Measurements from ENCODE around the gene PRUNE1.

Gene PRUNE1

DNA sequence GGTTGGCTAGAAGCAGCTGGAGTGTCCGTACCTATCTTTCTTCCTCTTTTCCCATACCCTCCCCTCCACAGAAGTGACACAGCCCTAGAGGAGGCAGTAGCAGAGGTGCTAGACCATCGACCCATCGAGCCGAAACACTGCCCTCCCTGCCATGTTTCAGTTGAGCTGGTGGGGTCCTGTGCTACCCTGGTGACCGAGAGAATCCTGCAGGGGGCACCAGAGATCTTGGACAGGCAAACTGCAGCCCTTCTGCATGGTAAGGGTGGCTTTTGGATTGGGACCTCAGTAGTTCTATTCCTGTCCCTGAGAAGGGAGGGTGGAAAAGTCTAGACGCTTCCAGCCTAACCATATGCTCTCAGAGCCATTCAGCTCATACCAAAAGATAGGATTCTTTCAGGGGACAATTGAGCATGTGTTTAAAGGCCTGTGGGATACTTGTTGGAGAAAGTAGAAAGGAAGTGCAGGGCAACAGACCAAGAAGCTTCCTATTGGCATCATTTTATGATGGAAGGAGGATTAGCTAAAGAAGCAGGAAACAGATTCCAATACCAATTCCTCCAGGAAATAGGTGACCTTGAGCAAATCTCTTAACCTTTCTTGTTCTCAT is 16.4 kb downstream of the PRUNE1 start:
- H3K36me3 ChIP-seq (ENCODE audit: insufficient read depth, insufficient read length, low read length), result peaks cover 39% of the 10 kb centered on the region
- no peak overlapping the region for H3K9ac ChIP-seq (ENCODE audit: insufficient read length, low read depth)
- H3K4me3 ChIP-seq (ENCODE audit: insufficient read length, low read depth), result no peak overlapping the region
- no peak for TF ChIP-seq SUZ12 (IDR thresholded peaks at IDR 0.05; ENCODE audit: extremely low read depth, insufficient read depth, insufficient read length)
- H3K27me3 ChIP-seq (ENCODE audit: insufficient read depth, insufficient read length), result no peaks in the 10 kb centered on the region
- DNase-seq (ENCODE audit: low read depth, low spot score), result peak; percentile 85
- H3K9me3 ChIP-seq (ENCODE audit: insufficient read depth, low read length), result no peaks in the 10 kb centered on the region
- no peaks in the 10 kb centered on the region for H3K4me1 ChIP-seq (ENCODE audit: insufficient read depth, insufficient read length)

DNA sequence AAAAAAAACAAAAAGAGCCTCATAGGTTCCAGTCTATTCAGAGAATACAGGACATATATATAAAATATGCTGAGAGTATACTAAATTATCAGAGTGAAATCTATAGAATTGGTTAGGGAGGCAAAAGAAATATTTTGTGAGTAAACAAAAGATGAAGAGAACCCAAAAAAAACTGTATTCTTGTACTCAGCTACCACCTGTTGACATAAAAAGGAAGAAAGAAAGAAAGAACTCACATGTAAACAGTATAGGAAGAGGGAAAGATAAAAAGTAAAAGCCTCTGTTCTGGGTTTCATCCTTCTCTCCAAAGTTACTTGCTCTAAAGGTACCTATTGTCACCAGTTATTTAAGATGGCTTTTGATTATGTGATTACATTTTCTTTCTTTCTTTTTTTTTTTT is 18.2 kb downstream of the PRUNE1 start:
- DNase-seq (ENCODE audit: low read depth, low spot score), result no peak
- no peaks in the 10 kb centered on the region for H3K9me3 ChIP-seq (ENCODE audit: insufficient read depth, low read length)
- no peak overlapping the region for H3K4me3 ChIP-seq (ENCODE audit: insufficient read length, low read depth)
- no peak overlapping the region for H3K9ac ChIP-seq (ENCODE audit: insufficient read length, low read depth)
- H3K36me3 ChIP-seq (ENCODE audit: insufficient read depth, insufficient read length, low read length), result peaks cover 49% of the 10 kb centered on the region
- no peaks in the 10 kb centered on the region for H3K4me1 ChIP-seq (ENCODE audit: insufficient read depth, insufficient read length)
- H3K27me3 ChIP-seq (ENCODE audit: insufficient read depth, insufficient read length), result no peaks in the 10 kb centered on the region
- TF ChIP-seq ZNF274 (IDR thresholded peaks at IDR 0.05; ENCODE audit: low read depth, low read length) (no peak), SUZ12 (IDR thresholded peaks at IDR 0.05; ENCODE audit: extremely low read depth, insufficient read depth, insufficient read length) (no peak), YY1 (IDR thresholded peaks at IDR 0.05; ENCODE audit: insufficient read depth, insufficient read length) (no peak)

DNA sequence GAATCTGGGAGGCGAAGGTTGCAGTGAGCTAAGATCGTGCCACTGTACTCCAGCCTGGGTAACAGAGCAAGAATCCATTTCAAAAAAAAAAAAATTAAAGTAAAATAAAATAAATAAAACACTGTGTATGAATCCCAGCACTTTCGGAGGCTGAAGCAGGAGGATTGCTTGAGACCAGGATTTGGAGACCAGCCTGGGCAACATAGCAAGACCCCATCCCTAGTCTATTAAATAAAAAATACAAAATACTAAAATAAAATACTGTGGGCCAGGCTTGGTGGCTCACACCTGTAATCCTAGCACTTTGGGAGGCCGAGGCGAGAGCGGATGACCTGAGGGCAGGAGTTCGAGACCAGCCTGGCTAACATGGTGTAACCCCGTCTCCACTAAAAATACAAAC is 23.9 kb downstream of the PRUNE1 start:
- H3K27me3 ChIP-seq (ENCODE audit: insufficient read depth, insufficient read length), result no peaks in the 10 kb centered on the region
- H3K36me3 ChIP-seq (ENCODE audit: insufficient read depth, insufficient read length, low read length), result peaks cover 52% of the 10 kb centered on the region
- no peak overlapping the region for H3K9ac ChIP-seq (ENCODE audit: insufficient read length, low read depth)
- H3K4me1 ChIP-seq (ENCODE audit: insufficient read depth, insufficient read length), result no peaks in the 10 kb centered on the region
- DNase-seq (ENCODE audit: low read depth, low spot score), result no peak
- H3K4me3 ChIP-seq (ENCODE audit: insufficient read length, low read depth), result no peak overlapping the region
- no peak for TF ChIP-seq ZNF274 (IDR thresholded peaks at IDR 0.05; ENCODE audit: low read depth, low read length)
- no peak for TF ChIP-seq SUZ12 (IDR thresholded peaks at IDR 0.05; ENCODE audit: extremely low read depth, insufficient read depth, insufficient read length)
- no peak for TF ChIP-seq YY1 (IDR thresholded peaks at IDR 0.05; ENCODE audit: insufficient read depth, insufficient read length)
- H3K9me3 ChIP-seq (ENCODE audit: insufficient read depth, low read length), result no peaks in the 10 kb centered on the region

DNA sequence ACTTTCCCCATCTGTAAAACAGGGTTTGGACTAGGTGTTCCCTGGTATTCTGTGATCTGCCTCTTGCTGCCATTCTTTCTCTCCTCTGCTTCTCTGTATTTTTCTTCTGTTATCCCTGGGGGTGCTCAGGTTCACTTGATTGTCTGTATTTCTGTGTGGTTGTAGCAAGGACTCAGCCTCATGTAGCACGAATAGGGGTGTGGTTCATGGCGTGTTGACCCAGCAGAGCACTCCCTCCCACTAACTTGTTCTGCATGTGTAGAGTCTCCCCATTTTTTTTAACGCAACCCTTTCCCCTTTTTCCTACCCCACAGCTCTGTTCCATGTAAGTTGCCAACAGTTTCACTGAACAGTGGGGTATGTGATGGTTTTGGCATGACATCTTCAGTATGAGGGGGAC is 26.9 kb downstream of the PRUNE1 start:
- H3K9me3 ChIP-seq (ENCODE audit: insufficient read depth, low read length), result no peaks in the 10 kb centered on the region
- no peak for DNase-seq (ENCODE audit: low read depth, low spot score)

DNA sequence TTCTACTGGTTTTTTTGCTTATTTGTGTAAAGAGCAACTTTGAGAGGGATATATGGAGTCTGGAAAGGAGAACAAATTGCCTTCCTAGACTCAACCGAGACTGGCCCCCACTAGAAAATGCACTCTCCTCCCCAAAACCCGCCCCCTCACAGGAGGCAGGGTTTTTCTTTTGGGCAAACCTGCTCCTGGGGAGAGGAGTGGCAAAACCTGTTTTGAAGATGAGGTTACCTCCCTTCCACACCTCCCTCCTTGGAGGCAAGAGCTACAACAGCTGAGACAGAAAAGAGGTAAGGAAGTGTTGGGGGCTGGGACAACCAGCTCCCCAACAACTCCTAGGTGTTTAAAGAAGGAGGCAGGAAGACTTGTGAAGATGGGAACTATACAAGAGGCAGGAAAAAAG is 28.1 kb downstream of the PRUNE1 start, which contains the start of gene BNIPL:
BNIPL (plus strand) TSS at position 231 of the 400 bp plus-strand sequence; CDS start at position 371, 140 bp downstream.
- H3K36me3 ChIP-seq (ENCODE audit: insufficient read depth, insufficient read length, low read length), result peaks cover 22% of the 10 kb centered on the region
- DNase-seq (ENCODE audit: low read depth, low spot score), result no peak
- no peak within 1 kb of the TSS for H3K4me3 ChIP-seq (ENCODE audit: insufficient read length, low read depth)
- H3K4me1 ChIP-seq (ENCODE audit: insufficient read depth, insufficient read length), result no peaks in the 10 kb centered on the region
- no peaks in the 10 kb centered on the region for H3K27me3 ChIP-seq (ENCODE audit: insufficient read depth, insufficient read length)
- no peak for TF ChIP-seq SUZ12 (IDR thresholded peaks at IDR 0.05; ENCODE audit: extremely low read depth, insufficient read depth, insufficient read length)
- no peak for TF ChIP-seq ZNF274 (IDR thresholded peaks at IDR 0.05; ENCODE audit: low read depth, low read length)
- no peak for TF ChIP-seq YY1 (IDR thresholded peaks at IDR 0.05; ENCODE audit: insufficient read depth, insufficient read length)
- no peak within 1 kb of the TSS for H3K9ac ChIP-seq (ENCODE audit: insufficient read length, low read depth)
- no peaks in the 10 kb centered on the region for H3K9me3 ChIP-seq (ENCODE audit: insufficient read depth, low read length)

More for the DNA sequence above, 26.9 kb downstream of the PRUNE1 start:
- TF ChIP-seq SUZ12 (IDR thresholded peaks at IDR 0.05; ENCODE audit: extremely low read depth, insufficient read depth, insufficient read length), result no peak
- no peak for TF ChIP-seq YY1 (IDR thresholded peaks at IDR 0.05; ENCODE audit: insufficient read depth, insufficient read length)
- no peak for TF ChIP-seq ZNF274 (IDR thresholded peaks at IDR 0.05; ENCODE audit: low read depth, low read length)
- Histone ChIP-seq H3K4me3 (ENCODE audit: insufficient read length, low read depth) (no peak overlapping the region), H3K9ac (ENCODE audit: insufficient read length, low read depth) (no peak overlapping the region), H3K4me1 (ENCODE audit: insufficient read depth, insufficient read length) (no peaks in the 10 kb centered on the region), H3K27me3 (ENCODE audit: insufficient read depth, insufficient read length) (no peaks in the 10 kb centered on the region), H3K36me3 (ENCODE audit: insufficient read depth, insufficient read length, low read length) (peaks cover 29% of the 10 kb centered on the region)

DNA sequence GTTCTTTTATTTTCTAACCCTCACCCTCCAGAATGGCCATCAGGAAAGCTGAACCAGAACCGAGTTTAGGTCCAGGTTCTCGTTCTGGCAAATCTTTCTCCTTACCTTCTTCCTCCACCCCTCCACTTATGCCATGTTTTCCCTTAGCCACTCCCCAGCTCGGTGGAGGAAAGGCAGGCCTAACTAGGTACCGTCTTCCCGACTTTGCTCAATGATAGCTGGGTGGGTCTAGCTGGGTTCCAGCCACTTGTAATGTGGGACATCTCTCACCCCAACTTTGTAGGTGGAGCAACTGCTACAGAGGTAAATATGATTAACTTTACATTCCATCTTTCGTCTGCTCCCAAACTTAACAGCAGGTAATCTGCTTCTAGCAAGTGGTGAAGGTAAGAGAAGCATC is 28.8 kb downstream of the PRUNE1 start:
- H3K9me3 ChIP-seq (ENCODE audit: insufficient read depth, low read length), result no peaks in the 10 kb centered on the region
- no peaks in the 10 kb centered on the region for H3K27me3 ChIP-seq (ENCODE audit: insufficient read depth, insufficient read length)
- H3K4me3 ChIP-seq (ENCODE audit: insufficient read length, low read depth), result no peak overlapping the region
- H3K9ac ChIP-seq (ENCODE audit: insufficient read length, low read depth), result no peak overlapping the region
- no peak for TF ChIP-seq YY1 (IDR thresholded peaks at IDR 0.05; ENCODE audit: insufficient read depth, insufficient read length)
- no peak for TF ChIP-seq SUZ12 (IDR thresholded peaks at IDR 0.05; ENCODE audit: extremely low read depth, insufficient read depth, insufficient read length)
- TF ChIP-seq ZNF274 (IDR thresholded peaks at IDR 0.05; ENCODE audit: low read depth, low read length), result no peak
- H3K4me1 ChIP-seq (ENCODE audit: insufficient read depth, insufficient read length), result no peaks in the 10 kb centered on the region
- no peak for DNase-seq (ENCODE audit: low read depth, low spot score)
- H3K36me3 ChIP-seq (ENCODE audit: insufficient read depth, insufficient read length, low read length), result peaks cover 20% of the 10 kb centered on the region

DNA sequence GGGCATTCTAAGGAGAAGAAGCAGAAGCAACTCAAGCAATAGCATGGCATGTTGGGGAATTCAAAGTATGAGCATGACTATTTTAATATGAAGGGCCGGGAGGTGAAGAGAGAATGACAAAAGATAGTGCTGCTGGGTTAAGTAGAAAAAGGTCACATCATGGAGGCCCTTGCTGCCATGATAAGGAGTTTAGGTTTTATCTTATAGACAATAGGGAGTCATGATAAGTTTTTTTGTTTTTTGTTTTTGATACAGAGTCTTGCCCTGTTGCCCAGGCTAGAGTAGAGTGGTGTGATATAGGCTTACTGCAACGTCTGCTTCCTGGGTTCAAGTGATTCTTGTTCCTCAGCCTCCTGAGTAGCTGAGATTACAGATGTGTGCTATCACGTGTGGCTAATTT is 31.3 kb downstream of the PRUNE1 start:
- no peak overlapping the region for H3K4me3 ChIP-seq (ENCODE audit: insufficient read length, low read depth)
- H3K4me1 ChIP-seq (ENCODE audit: insufficient read depth, insufficient read length), result no peaks in the 10 kb centered on the region
- TF ChIP-seq ZNF274 (IDR thresholded peaks at IDR 0.05; ENCODE audit: low read depth, low read length) (no peak), YY1 (IDR thresholded peaks at IDR 0.05; ENCODE audit: insufficient read depth, insufficient read length) (no peak), SUZ12 (IDR thresholded peaks at IDR 0.05; ENCODE audit: extremely low read depth, insufficient read depth, insufficient read length) (no peak)
- no peaks in the 10 kb centered on the region for H3K27me3 ChIP-seq (ENCODE audit: insufficient read depth, insufficient read length)
- DNase-seq (ENCODE audit: low read depth, low spot score), result no peak
- peaks cover 15% of the 10 kb centered on the region for H3K36me3 ChIP-seq (ENCODE audit: insufficient read depth, insufficient read length, low read length)
- no peak overlapping the region for H3K9ac ChIP-seq (ENCODE audit: insufficient read length, low read depth)
- no peaks in the 10 kb centered on the region for H3K9me3 ChIP-seq (ENCODE audit: insufficient read depth, low read length)
